Brain microvascular endothelial cell (primary cell): ENCODE measurements around the gene KCNS1.
A peak's percentile ranks its signal among the peaks of the same experiment; 100 is the strongest.
"Not testable (repeated sequence)": the region's sequence is repeated elsewhere in the genome, so short reads cannot be mapped to it uniquely, and the experiment has no call there.

Source experiments
- DNase-seq: peaks from one replicate; pipeline ENCODE4 v3.0.0-alpha.2; 2020
- H3K27ac ChIP-seq: fragments of 250-450 bp; sonication (Bioruptor Pico); 2 replicates; pipeline ENCODE4 v1.5.1; 2020; ENCODE audit warnings: mild to moderate bottlenecking, moderate library complexity
- H3K27me3 ChIP-seq: fragments of 250-450 bp; sonication (Bioruptor Pico); replicated peaks from 2 replicates; pipeline ENCODE4 v1.5.1; 2020; ENCODE audit warnings: mild to moderate bottlenecking
- H3K36me3 ChIP-seq: fragments of 250-450 bp; sonication (Bioruptor Pico); replicated peaks from 2 replicates; pipeline ENCODE4 v1.5.1; 2020; ENCODE audit warnings: mild to moderate bottlenecking
- H3K4me3 ChIP-seq: 2 replicates; pipeline ENCODE4 v1.5.1; 2011; ENCODE audit warnings: low read depth, mild to moderate bottlenecking, control low read depth, low read length, moderate library complexity
- CTCF ChIP-seq: IDR thresholded peaks from 2 replicates; pipeline ENCODE4 v1.5.1; 2011; ENCODE audit warnings: low read depth, mild to moderate bottlenecking, moderate library complexity, low read length, control low read depth, inconsistent platforms; ENCODE audit errors: missing control alignments
- in situ Hi-C: cut with HindIII; loops from 2 replicates; pipeline ENCODE4 v1.10.0; 2017; ENCODE audit warnings: low sequenced_read_pairs, low pct_ligation_motif_present

Gene KCNS1

GRCh38 chr20:45070932-45071632 is 29.8 kb downstream of the KCNS1 start:
- H3K27me3 ChIP-seq: no peaks in the 10 kb centered on the region
- DNase-seq: peak; percentile 47
- no peak overlapping the region for H3K4me3 ChIP-seq
- TF ChIP-seq CTCF: no peak
- in situ Hi-C loops: no loop called here
- peaks cover 9% of the 10 kb centered on the region for H3K36me3 ChIP-seq
- H3K27ac ChIP-seq: no peak overlapping the region

GRCh38 chr20:45069261-45069660 is 31.7 kb downstream of the KCNS1 start:
- no peak for DNase-seq
- H3K36me3 ChIP-seq: no peaks in the 10 kb centered on the region
- H3K27me3 ChIP-seq: no peaks in the 10 kb centered on the region
- H3K4me3 ChIP-seq: no peak overlapping the region
- H3K27ac ChIP-seq: no peak overlapping the region
- in situ Hi-C loops: no loop called here
- TF ChIP-seq CTCF: no peak

- Histone ChIP-seq H3K4me3 (no peak overlapping the region), H3K27ac (no peak overlapping the region), H3K36me3 (no peaks in the 10 kb centered on the region), H3K27me3 (no peaks in the 10 kb centered on the region)
- no peak for TF ChIP-seq CTCF
- DNase-seq: no peak
- in situ Hi-C loops: no loop called here
Measured at GRCh38 chr20:45067558-45067957, 33.4 kb downstream of the KCNS1 start.

- no peak overlapping the region for H3K27ac ChIP-seq
- no peak for TF ChIP-seq CTCF
- DNase-seq: no peak
Measured at GRCh38 chr20:45067087-45067486, 33.8 kb downstream of the KCNS1 start.

GRCh38 chr20:45066372-45066771 is 34.6 kb downstream of the KCNS1 start:
- no peak for DNase-seq
- no peak overlapping the region for H3K4me3 ChIP-seq
- in situ Hi-C loops: no loop called here
- H3K27me3 ChIP-seq: no peaks in the 10 kb centered on the region
- no peaks in the 10 kb centered on the region for H3K36me3 ChIP-seq
- no peak for TF ChIP-seq CTCF
- no peak overlapping the region for H3K27ac ChIP-seq

More at GRCh38 chr20:45067087-45067486, 33.8 kb downstream of the KCNS1 start:
- no peaks in the 10 kb centered on the region for H3K36me3 ChIP-seq
- in situ Hi-C loops: no loop called here
- H3K27me3 ChIP-seq: no peaks in the 10 kb centered on the region
- no peak overlapping the region for H3K4me3 ChIP-seq

GRCh38 chr20:45064812-45065211 is 36.1 kb downstream of the KCNS1 start:
- no peak overlapping the region for H3K4me3 ChIP-seq
- H3K36me3 ChIP-seq: no peaks in the 10 kb centered on the region
- in situ Hi-C loops: no loop called here
- H3K27me3 ChIP-seq: no peaks in the 10 kb centered on the region
- H3K27ac ChIP-seq: no peak overlapping the region
- no peak for TF ChIP-seq CTCF
- DNase-seq: no peak

- H3K36me3 ChIP-seq, H3K27me3 ChIP-seq, H3K4me3 ChIP-seq, DNase-seq, H3K27ac ChIP-seq, in situ Hi-C loops: not testable (repeated sequence)
Measured at GRCh38 chr20:45063107-45063506, 37.8 kb downstream of the KCNS1 start.
